Measurements from ENCODE around the gene LMO2.
"Not testable (repeated sequence)": the region's sequence is repeated elsewhere in the genome, so short reads cannot be mapped to it uniquely, and the experiment has no call there.

LMO2 gene

DNA sequence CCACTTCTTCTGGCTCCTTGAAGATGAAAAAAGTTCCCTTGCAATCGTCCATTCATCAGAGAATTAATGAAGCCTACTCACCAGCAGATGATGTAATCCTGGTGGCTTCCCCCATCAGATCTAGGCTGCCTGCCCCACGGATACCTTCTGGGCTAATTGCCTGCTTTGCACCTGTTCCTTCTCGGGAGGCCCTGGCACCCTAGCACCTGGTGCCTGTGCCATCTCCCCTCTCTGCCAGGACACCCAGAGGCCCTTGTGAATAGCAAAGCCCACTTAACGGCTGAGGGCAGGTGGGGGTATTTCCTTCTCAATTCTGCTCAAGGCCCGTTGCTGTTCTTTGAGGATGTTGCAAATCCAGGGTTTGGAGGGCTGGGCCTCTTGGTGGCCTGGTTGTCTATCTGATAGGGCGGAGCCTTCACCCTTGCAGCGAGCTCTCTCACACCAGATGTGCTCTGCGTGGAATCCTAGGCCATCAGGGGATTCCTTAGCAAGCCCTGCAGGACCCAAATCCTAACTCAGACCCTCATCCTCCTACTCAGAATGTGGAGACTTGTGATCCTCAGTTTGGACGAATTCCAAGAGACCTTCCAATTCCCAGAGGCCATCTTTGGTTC, at the start of gene LMO2:
Gene LMO2, minus strand, starts transcription at position 363 of the 614 bp plus-strand sequence. CDS start 22,360 bp downstream, outside the sequence.
- no peak for DNase-seq (ENCODE audit: low read depth)

DNA sequence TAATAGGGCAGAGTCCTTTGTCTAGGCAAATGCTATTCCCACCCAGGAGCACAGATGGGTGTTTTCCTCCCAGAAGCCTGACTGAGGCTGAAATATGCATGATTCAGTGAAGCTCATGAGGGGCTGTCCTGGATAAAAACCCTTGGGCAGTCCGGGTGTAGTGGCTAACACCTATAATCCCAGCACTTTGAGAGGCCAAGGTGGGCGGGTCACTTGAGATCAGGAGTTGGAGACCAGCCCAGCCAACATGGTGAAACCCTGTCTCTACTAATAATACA, 48.6 kb upstream of the LMO2 start:
- no peak for DNase-seq (ENCODE audit: low read depth)

DNA sequence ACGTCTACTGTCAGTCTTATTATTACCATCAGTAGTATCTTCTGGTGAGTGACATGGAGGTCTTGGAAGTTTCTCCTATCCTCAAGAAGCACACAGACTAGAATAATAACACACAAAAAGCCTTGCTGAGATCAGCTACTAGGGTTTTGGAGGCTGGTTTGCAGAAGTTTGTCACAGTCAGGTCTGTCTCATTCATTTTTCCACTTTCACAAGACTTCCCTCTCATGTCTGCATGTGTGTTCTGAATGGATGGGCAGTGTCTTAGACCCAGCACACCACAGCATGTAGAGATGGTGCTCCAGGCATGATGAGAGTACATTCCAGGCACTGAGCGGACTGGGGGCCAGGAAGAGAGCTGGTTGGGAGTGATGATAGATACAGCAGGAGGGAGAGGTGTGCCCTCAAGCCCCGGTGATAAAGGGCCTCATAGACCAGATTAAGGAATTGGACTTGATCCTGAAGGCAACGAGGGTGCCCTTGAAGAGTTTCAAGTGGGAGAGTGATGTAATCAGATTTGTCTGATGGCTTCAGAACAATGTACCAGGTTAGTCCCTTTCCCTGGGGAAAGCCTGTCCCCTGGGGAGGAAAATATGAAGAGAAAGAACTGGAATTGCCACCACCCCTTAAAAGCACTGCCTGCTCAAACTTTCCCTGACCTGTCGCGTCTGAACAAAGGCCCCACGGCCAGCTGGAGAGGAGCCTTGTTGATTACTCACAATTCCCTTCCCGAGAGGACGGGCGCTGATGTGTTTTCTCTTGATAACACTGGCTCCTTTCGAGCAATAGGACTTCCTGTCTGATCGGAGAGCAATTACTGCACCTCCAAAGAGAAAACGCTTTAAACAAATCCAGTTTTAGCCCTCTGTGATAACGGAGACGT, 45.1 kb upstream of the LMO2 start:
- DNase-seq (ENCODE audit: low read depth): no peak

DNA sequence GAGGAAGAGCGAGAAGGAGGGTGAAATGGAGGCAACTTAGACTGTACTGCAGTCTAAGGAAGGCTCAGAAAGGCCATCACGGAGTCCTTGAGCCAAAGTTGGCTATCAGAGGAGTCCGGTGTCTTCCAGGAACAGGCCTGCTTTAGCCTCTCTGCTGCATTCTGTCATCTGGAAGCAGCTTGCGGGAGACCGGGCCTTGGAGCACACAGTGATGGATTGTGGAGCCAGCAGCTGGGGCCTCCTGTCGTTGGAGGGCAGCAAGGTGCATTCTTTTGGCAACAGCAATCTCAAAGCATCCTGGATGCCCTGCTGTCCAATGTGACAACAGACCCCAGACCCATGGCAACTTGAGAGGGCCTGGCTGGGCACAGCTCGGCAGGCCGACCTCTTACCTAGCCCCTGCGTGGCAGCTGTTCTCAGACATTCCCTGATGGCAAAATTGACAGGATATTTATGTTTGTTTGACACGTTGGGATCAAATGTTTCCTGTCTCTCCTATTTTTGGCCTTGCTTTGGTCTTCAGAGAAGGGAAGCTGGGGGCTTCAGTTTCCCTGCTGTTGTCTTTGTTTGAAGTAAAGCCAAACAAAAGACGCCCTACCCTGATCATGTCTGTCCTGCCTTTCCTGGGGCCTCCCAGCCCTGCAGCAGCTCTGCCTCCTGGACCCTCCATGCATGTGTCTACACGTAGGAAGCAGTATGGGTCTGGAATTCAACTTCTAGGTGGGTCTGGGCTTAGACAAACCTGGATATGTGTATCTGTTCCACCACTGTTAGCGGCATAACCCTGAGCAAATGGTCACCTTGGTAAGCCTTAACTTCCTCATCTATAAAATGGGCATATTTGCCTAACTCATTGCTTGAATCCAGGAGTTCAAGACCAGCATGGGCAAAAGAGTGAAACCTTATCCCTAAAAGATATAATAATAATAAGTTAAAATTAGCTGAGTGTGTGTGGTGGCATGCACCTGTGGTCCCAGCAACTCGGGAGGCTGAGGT, 43.9 kb upstream of the LMO2 start:
- DNase-seq (ENCODE audit: low read depth): no peak

DNA sequence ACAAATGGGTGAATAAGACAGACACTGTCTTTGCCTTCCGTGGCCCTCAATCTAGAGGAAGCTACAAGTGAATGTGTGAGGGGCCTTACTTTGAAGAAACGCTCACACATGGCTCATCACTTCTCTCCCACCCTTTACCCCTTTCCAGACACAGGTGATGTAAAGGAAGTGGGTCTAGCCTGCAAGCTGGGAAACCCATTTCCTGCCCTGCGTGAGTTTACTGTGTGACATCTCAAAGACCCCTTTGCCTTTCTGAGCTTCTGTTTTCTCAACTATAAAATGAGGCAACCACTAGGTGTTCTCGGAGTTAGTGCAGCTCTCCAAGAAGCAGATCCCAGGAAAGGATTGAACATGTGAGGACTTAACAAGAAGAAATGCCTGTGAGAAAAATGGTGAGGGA, 43.1 kb upstream of the LMO2 start:
- no peak for DNase-seq (ENCODE audit: low read depth)

DNA sequence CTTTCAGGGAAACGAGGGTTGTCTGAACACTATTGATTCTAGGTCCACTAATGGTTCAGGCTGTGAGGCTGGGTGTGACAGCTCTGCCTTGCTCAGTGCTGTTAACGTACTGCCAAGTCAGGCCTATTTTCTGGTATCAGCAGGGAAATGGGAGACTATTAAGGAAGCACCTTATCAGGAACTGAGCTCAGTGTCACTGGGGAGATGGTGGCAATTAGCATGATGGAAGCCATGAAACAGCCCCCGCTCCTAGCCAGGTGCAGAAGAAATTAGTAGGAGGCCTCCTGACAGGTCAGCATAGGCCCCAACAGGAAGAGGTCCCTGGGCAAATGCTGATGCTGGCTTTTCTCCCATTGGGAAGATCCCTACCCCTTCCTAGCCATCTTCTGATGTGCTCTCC, 42.6 kb upstream of the LMO2 start:
- DNase-seq (ENCODE audit: low read depth): no peak

DNA sequence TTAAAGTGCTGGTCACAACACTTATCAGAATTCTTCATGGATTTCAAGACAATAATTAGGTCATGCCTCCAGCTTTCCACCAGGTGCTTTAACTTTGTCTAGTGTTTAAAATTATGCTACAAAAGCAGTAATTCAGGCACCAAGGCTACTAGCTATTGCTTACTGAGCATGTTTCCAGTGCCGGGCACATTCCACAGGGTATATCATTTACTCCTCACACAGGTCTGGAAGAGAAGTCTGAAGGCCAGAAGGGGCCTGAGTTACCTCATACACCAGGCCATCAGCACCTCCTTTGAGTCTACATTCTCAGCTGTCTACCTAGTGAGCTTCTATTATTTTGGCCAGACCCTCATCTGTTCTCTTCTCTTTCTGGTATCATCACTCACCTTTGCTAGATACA, 41.7 kb upstream of the LMO2 start:
- DNase-seq (ENCODE audit: low read depth): no peak

DNA sequence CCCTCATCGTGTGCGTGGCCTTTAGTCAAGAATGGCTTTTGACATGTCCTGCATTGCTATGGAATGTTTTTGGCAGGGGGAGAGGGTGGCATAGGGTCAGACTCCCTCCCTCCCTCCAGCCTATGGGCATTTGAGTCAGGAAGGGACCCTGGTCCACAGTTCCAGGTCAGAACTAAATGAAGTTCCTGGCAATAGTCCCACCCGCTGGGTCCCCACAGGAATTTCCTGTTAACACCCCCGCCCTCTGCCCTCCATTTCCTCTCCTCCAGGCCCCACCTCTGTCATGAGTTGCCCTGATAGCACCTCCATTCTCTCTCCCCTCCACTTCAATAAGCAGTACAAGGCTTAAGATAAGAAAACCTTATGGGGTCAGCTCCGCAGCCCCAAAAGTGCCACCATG, 40.8 kb upstream of the LMO2 start:
- no peak for DNase-seq (ENCODE audit: low read depth)

DNA sequence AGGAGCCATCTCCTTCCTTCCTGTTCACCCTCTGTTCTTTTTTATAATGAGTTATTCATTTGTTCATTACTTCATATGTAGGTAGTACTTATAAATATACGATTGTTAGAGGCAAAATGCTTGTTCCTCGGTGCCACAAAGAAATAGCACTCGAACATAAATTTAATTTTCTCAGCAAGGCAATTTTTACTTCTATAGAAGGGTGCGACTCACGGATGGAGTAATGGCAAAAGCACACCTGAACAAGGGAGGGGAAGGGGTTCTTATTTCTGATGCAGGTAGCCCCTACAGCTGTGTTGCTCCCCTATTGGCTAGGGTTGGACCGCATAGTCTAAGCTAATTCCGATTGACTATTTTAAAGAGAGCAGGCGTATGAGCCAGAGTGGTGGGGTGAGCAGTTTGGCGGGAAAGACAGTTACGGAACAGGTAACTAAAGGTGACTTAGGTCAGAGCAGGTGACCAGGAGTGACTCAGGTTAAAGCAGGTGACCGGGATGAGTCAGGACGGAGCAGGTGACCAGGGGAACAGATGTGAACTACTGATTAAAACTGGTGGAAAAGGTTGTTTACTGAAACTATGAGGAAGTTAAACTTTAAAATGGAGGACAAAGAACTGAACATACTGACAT, 40.0 kb upstream of the LMO2 start:
- DNase-seq (ENCODE audit: low read depth): not testable (repeated sequence)

DNA sequence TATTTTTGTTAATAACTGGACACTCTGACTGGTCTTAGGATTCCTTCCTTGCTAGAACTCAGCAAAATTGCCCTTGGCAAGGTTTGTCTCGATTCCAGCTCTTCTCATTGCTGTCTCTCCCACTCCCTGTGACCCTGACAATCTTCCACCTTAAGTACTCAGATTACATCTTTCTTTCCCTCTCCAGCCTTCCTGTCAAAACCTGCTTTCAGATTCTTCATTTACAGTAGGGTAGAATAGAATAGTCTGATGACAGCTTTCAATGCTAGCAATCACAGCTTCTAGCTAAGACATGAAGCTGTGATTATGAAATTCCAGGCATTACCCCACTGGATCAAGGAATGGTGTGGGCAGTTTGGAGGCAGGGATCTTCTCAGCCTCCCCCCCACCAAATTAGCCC, 39.2 kb upstream of the LMO2 start:
- DNase-seq (ENCODE audit: low read depth): no peak

DNA sequence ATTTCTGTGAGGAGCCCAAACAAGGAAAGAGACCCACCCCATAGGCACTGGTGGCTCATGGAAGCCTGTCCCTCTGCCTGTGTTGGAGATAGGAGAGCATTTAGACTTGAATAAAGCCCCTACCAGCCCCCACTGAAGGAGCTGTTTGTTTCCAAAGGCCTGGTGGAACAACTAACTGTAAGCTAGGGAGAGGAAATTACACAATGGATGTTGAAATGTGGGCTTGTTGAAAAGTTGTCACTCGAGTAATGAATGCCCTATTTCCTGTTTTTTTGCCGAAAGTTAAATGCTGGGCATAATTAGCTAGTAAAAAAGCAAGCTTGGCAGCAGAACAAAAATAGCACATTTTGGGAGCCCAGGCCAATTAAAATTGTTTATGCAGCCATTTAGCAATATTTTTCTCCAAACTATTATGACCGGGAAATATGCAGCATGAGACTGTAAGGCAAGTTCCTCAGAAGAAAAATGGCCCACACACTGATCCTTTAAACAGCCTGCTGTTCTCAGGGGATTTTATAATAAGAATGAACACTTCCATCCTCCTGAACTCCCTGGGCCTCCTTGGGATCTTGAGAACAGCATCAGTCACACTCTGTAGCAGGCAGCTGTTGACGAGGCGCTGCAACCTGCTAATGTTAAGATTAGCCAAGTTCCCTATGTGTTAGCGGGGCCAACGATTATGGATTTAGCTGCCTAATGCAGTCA, 38.6 kb upstream of the LMO2 start:
- no peak for DNase-seq (ENCODE audit: low read depth)

DNA sequence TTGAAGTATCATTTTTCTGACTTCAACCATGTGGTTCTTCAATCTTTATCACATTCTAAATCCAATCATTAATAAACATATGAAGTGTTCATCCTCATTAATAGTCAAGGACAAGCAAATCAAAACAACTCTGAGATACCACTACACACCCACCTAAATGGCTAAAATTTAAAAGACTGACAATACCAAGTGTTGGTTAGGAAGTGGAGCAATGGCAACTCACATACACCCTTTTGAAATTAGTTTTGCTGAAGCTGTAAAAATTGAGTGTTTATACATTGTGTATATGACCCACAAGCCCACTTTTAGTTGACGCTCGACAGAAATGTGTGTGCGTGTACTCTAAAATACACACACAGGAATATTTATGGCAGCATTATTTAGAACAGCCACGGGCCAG, 36.7 kb upstream of the LMO2 start:
- DNase-seq (ENCODE audit: low read depth): no peak

DNA sequence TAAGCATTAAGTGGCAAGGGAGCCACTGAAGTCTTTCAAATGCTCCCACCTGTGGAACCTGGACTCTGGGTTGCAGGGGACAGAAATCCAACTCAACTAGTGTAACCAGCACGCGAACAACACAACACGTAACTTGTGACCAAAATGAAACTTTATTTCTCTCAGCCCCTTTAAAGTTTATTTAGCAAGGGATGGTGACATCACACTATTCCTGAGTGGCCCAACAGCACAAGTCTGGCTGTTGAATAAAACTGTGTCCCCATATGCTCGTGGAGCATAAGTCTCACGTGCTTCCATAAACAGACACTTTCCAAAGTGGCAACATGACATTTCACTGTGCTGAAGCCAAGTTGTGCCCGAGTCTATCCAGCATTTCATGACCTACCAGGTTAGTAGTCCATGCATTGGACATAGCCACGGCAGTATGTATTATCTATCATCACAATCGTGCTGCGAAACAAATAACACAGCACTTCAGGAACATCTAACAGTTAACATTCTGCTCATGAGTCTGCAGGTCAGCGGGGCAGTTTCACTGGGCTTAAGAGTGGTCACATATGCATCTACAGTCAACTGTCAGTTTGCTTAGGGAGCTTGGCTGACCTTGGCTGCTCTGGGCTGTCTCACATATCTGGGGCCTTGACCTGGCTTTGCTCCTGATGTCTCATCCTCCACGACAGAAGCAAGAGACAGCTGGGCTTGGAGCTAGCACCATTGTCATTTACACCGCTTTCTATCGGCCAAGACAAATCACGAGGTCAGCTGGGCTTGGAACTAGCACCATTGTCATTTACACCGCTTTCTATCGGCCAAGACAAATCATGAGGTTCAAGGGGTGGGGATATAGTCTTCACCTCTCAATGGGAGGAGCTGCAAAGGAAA, 35.0 kb upstream of the LMO2 start:
- no peak for DNase-seq (ENCODE audit: low read depth)

DNA sequence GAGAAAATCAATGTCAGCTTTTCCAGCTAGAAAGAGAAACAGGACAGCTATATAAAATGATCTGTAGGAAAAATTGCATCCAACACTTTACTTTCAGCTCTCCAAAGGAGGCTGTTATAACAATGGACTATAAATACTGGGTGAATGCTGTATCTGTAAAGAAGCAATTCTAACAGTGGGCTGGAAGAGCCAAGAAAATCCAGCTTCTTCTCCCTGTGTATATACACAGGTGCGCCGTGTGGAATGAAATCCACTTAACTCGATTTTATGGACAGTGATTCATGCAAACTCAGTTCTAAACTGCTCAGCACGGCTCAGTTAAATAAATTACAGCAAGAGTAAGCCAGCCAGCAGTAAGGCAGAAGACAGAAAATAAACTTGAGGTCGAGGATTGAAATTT, 32.5 kb upstream of the LMO2 start:
- no peak for DNase-seq (ENCODE audit: low read depth)

DNA sequence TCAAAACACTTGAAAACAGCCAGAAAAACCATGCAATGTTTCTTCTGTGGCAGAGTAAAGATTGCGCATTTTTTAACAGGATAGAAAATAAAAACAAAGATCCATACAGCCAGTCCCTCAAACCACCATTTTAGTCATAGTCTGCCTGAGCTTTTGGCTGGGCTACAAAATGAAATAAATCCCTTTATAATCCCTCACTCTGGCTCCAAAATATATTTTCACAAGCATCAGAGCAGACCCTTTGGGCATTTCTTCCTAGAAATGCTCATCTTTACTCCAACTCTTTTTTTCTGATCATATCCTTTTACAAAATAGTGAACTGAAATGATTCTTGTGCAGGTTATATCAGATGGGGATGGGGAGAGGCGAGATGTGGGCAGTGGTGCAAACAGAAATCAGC, 31.8 kb upstream of the LMO2 start:
- no peak for DNase-seq (ENCODE audit: low read depth)

DNA sequence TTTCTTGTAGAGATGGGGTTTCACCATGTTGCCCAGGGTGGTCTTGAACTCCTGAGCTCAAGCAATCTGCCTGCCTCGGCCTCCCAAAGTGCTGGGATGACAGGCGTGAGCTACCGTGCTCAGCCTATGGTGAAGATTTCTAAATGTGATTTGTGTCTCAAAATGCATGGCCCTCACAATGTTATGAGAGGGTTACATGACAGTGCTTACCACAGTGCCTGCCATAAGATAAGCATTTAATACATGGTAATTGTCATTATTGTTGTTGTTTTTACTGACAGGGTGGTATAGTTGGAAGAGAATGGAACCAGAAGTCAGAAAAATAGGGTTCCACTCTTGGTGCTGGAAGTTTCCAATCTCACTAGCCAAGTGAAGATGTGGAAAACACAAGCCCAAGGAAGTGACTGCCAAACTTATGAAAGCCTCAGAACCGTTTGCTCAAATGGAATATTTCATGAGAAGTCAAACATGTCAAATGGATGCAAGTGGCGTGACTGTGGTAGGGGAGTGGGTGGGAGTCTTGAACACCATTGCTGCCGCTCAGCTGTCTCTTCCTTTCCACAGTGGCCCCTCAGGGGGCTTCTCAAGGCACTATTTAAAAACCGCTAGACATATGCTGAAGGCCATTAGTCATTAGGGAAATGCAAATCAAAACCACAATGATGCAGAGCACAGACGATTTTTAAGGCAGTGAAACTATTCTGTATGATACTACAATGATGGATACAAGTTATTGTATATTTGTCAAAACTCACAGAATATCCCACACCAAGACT, 29.1 kb upstream of the LMO2 start:
- DNase-seq (ENCODE audit: low read depth): peak; percentile 23

DNA sequence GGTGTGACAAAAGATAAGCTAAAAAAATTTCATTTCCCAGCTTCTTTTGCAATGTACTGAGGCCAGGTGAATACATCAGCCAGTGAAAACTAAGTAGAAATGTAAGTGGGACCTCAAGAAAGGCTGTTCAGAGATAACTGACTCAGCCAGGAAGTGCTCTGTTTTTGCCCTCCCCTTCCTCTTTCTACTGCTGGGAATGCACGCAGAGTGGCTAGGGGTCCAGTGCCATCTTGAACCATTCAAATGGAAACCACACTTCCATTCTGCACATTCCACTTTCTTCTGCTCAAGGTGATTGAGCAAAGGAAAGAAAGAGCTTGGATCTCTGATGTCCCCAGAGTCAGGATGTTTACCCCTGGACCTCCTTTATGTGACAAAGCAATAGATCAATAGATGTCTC, 27.8 kb upstream of the LMO2 start:
- DNase-seq (ENCODE audit: low read depth): no peak

DNA sequence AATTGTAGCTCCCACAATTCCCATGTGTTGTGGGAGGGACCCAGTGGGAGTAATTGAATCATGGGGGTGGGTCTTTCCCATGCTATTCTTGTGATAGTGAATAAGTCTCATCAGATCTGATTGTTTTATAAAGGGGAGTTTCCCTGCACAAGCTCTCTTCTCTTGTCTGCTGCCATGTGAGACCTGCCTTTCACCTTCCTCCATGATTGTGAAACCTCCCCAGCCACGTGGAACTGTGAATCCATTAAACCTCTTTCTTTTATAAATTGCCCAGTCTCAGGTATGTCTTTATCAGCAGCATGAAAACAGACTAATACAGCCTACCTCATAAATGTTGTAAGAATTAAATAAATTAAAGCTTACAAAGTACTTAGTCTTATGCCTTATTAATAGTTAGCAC, 25.5 kb upstream of the LMO2 start:
- DNase-seq (ENCODE audit: low read depth): not testable (repeated sequence)

DNA sequence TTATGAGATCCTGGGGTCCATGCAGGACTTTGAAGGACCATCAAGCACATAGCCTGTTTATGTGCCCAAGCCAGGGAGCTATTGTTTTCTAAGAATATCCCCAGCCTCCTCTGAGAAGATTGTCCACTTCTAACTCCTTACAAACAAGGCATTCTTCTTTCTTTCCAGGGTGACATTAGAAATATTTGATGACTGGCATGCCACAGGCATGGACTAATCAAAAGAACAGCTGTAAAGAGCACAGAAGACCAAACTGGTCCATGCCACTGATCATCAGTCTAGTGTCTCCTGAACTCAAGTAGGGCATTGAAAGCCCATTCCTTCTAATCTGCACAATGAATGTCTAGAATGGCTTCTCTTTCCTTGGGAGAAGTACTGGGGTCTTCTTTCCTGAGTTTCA, 24.9 kb upstream of the LMO2 start:
- DNase-seq (ENCODE audit: low read depth): no peak

DNA sequence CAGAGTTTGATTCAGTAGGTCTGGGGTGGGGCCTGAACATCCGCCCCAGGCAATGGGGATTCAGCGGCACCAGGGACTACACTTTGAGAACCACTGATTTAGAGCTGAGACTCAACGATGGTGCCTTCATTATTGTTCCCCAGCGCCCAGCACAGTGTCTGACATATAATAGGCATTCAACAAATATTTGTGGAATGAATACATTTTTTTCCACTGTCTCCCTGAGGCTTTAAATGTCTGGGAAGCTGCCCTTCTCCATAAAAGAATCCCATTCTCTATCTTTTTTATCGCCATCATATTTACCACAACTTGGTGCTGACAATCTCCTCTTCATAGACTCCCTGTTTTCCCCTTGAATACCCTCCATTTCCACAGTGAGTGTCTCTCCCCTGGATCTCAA, 23.6 kb upstream of the LMO2 start:
- no peak for DNase-seq (ENCODE audit: low read depth)
